Activated CD4-positive, alpha-beta T cell treated with anti-CD3 and anti-CD28 coated beads, Interleukin-2, amount 50 U/mL, for 4 hours (primary cell): ENCODE measurements around the gene DBP.
"Not testable (repeated sequence)": the region's sequence is repeated elsewhere in the genome, so short reads cannot be mapped to it uniquely, and the experiment has no call there.

Experiments used
- DNase-seq, 2 experiments: peaks; one replicate each; pipeline ENCODE4 v3.0.0-alpha.2; 2020

Gene DBP

GRCh38 chr19:48638831-48639381, 1.7 kb upstream of the DBP start:
- DNase-seq, result no peak

- DNase-seq, result peak; percentile 75 to 81
Measured at GRCh38 chr19:48637948-48638830, 1.0 kb upstream of the DBP start.

DNA sequence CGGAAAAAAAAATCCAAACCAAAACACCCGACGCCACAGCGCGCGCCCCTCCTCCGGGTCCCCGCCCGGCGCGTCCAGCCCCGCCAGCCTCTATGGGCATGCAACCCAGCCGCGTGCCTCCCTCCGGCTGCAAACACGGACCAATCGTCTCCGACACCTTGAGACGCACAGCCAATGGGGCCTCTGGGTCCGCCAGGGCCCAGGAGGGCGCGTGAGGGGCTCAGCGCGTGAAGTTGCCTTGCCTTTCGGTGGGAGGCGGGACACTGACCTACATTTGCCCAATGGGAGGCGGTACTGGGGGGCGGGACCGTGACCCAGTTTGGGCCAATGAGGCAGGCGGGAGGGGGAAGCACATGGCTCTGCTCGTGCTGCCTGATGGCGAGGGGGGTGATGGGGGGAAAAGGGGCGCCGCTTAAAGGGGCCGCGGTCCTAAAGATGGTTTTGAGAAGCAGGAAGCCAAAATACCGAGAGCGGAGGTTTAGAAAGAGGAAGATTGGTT, 319 bp upstream of the DBP start:
- peak; percentile 100 for DNase-seq

- DNase-seq, result no peak
Measured at GRCh38 chr19:48635966-48636858, 967 bp downstream of the DBP start.

GRCh38 chr19:48635263-48635965, 1.8 kb downstream of the DBP start:
- DNase-seq, result peak; percentile 57 to 66

DNA sequence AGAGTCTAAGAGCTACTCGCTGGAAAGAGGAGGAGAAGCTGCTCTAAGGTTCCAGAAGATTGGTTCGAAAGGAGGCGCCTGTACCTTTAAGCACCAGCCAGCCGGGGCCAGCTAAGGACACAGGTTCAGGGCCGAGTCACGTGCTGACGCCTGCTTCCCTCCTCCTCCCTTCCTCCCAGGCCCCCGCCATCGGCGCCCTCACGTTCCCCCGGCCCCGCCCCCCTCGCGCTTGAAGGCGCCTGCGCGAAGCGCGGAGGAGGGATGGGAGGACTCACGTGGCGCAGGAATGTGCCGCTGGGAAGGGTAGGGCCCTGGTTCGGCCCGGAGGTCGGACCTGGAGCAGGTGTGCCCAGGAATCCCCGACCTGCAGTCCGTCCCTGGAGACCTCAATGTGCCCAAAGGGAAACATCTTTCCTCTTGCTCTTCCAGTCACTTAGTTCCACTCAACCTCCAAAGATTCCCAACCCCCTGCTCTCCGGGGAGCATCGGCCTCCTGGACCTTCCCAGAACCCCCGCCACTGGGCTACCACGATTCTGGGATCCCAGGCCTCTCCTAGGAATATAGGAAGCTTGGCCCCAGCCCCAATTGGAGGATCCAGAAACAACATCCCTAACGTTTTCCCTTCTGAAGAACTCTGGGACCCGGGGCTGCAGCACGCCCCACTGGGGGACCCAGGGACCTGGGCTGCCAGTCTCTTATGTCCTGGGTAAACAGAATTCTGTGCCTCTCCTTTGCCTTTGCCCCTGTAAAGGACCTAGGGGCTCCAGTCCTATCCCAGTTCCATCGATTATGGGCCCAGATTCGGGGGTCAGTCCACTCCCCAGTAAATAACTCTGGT, 2.5 kb downstream of the DBP start:
- peak; percentile 86 to 89 for DNase-seq

GRCh38 chr19:48634036-48634342, 3.2 kb downstream of the DBP start:
- no peak for DNase-seq

DNA sequence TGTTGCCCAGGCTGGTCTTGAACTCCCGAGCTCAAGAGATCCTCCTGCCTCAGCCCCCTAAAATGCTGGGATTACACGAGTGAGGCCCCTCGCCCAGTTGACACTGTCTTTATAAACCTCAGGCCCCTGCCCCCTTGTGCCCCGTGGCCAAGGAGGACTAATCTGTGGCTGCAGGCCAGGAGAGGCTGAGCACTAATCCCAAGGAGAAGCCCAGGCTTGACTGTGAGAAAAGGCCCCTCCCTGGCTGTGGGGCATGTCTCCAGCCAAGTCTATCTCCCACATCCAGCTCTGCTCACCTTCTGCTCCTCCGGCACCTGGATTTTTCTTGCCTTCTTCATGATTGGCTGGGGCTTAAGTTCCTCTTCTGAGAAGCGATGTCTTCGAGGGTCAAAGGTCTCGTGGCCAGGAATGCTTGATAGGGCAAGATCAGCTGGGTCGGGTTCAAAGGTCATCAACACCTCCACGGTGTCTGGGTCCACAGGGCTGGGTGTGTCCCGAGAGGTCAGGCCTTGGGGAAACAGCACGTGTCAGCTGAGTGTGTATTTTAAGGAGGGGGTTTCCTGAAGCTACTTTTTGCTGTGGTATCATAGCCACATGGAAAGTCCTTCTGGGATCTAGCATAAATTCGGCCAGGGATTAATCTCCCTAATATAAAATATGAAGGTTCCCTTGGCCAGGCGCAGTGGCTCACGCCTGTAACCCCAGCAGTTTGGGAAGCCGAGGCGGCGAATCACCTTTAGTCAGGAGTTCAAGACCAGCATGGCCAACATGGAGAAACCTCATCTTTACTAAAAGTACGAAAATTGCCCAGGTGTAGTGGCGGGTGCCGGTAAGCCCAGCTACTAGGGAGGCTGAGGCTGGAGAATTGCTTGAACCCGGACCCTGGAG, 3.8 kb downstream of the DBP start:
- no peak for DNase-seq

- DNase-seq, result no peak
Measured at GRCh38 chr19:48632692-48633147, 4.5 kb downstream of the DBP start.

GRCh38 chr19:48632286-48632685, 4.9 kb downstream of the DBP start:
- DNase-seq, result not testable (repeated sequence)

DNA sequence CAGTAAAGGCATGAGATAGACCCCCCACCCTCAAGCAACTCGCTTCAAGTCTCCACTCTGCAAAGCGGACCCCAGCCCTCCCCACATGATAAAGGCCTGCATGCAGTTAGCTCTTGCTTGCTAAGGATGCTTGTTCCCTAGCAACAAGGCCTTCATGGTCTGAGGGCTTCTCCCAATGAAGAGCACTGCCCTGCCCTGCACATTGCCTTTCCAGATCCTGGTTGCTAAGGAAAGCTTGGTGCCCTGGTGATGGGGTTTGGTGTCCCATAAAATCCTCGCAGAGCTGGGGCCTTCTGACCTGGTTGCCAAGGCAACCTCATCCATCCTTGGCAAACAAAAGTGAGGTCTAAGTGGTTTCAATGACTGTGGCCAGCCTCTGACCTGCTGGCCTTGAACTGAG, 6.0 kb downstream of the DBP start:
- no peak for DNase-seq

- no peak for DNase-seq
Measured at GRCh38 chr19:48630296-48631063, 6.7 kb downstream of the DBP start.

DNA sequence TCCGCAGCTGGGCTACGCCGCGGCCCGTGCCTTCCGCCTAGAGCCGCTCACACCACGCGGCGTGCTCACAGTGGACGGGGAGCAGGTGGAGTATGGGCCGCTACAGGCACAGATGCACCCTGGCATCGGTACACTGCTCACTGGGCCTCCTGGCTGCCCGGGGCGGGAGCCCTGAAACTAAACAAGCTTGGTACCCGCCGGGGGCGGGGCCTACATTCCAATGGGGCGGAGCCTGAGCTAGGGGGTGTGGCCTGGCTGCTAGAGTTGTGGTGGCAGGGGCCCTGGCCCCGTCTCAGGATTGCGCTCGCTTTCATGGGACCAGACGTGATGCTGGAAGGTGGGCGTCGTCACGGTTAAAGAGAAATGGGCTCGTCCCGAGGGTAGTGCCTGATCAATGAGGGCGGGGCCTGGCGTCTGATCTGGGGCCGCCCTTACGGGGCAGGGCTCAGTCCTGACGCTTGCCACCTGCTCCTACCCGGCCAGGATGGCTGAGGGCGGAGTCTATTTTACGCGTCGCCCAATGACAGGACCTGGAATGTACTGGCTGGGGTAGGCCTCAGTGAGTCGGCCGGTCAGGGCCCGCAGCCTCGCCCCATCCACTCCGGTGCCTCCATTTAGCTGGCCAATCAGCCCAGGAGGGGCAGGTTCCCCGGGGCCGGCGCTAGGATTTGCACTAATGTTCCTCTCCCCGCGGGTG, 7.4 kb downstream of the DBP start:
- no peak for DNase-seq

DNA sequence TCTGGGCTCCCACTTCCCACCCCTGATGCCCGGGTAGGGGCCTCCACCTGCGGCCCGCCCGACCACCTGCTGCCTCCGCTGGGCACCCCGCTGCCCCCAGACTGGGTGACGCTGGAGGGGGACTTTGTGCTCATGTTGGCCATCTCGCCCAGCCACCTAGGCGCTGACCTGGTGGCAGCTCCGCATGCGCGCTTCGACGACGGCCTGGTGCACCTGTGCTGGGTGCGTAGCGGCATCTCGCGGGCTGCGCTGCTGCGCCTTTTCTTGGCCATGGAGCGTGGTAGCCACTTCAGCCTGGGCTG, 7.9 kb downstream of the DBP start:
- no peak for DNase-seq

- DNase-seq, result no peak
Measured at GRCh38 chr19:48628486-48629296, 8.5 kb downstream of the DBP start.

GRCh38 chr19:48627865-48628314, 9.3 kb downstream of the DBP start:
- no peak for DNase-seq

GRCh38 chr19:48627201-48627864, 9.8 kb downstream of the DBP start:
- no peak for DNase-seq

GRCh38 chr19:48625891-48626327, 11.3 kb downstream of the DBP start:
- no peak for DNase-seq
